IMR-90 (cell line): Measurements from ENCODE around the gene RPL18. TPM values are rescaled to one million over a fixed set of nuclear protein-coding genes. Genes with fewer than 3 reads are reported as not detected.

Experiments used
- ATAC-seq: fragments of 200-7000 bp; cut with Tn5 transposase; 2 replicates; pipeline ENCODE4 v1.9.1; 2020; ENCODE audit warnings: low read depth, mild to moderate bottlenecking, moderate library complexity
- BruUV-seq: library from RNA; stranded (reverse); fragments of 400-500 nt; replicated peaks from 2 replicates; lab custom pipeline; 2021; lab: Mats Ljungman, UMichigan
- CTCF ChIA-PET: fragments of 300-600 bp; formaldehyde crosslinking; extraction: SDS; loops from one replicate; lab custom pipeline; 2021; ENCODE audit warnings: antibody characterized with exemption; lab: Yijun Ruan, JAX
- POLR2A ChIA-PET: fragments of 300-600 bp; sonication (Branson Sonifier 250); formaldehyde crosslinking; loops from one replicate; lab custom pipeline; 2022; ENCODE audit warnings: antibody characterized with exemption; ENCODE audit not compliant: unreplicated experiment; lab: Charles Lee
- DNase-seq: peaks from one replicate; pipeline ENCODE4 v3.0.0; 2013
- H2AFZ ChIP-seq: replicated peaks from 2 replicates; pipeline ENCODE3; 2013; ENCODE audit warnings: low read length, mild to moderate bottlenecking; ENCODE audit not compliant: poor library complexity
- H2AK5ac ChIP-seq: 2 replicates; pipeline ENCODE4 v1.6.1; 2013; ENCODE audit warnings: low read depth, low read length, inconsistent platforms
- H2AK9ac ChIP-seq: replicated peaks from 2 replicates; pipeline ENCODE3; 2013; ENCODE audit warnings: mild to moderate bottlenecking, low read depth, low read length, moderate library complexity; ENCODE audit not compliant: poor library complexity
- H2BK120ac ChIP-seq: 2 replicates; pipeline ENCODE4 v1.6.1; 2013; ENCODE audit warnings: low read depth, low read length, inconsistent platforms
- H2BK15ac ChIP-seq: 3 replicates; pipeline ENCODE4 v1.6.1; 2013; ENCODE audit warnings: low read depth, low read length, inconsistent platforms
- H2BK20ac ChIP-seq: 2 replicates; pipeline ENCODE4 v1.6.1; 2013; ENCODE audit warnings: low read depth, mild to moderate bottlenecking, inconsistent platforms, low read length, moderate library complexity
- H2BK5ac ChIP-seq: 2 replicates; pipeline ENCODE4 v1.6.1; 2013; ENCODE audit warnings: mild to moderate bottlenecking, low read depth, low read length, inconsistent platforms; ENCODE audit not compliant: poor library complexity, severe bottlenecking
- H3K14ac ChIP-seq: replicated peaks from 2 replicates; pipeline ENCODE4 v1.6.1; 2013; ENCODE audit warnings: low read depth, low read length, inconsistent platforms
- H3K18ac ChIP-seq: 2 replicates; pipeline ENCODE4 v1.6.1; 2013; ENCODE audit warnings: low read depth, low read length, control low read depth
- H3K23ac ChIP-seq: 2 replicates; pipeline ENCODE4 v1.6.1; 2013; ENCODE audit warnings: low read depth, low read length, inconsistent platforms
- H3K27ac ChIP-seq: 2 replicates; pipeline ENCODE4 v1.5.1; 2013; ENCODE audit warnings: mild to moderate bottlenecking, control low read depth, low read length; ENCODE audit not compliant: insufficient read depth
- H3K27me3 ChIP-seq: 2 replicates; pipeline ENCODE4 v1.6.1; 2013; ENCODE audit warnings: low read length; ENCODE audit not compliant: control insufficient read depth, insufficient read depth
- H3K36me3 ChIP-seq: 2 replicates; pipeline ENCODE4 v1.6.1; 2013; ENCODE audit warnings: low read length, mixed read lengths; ENCODE audit not compliant: control insufficient read depth, insufficient read depth
- H3K4ac ChIP-seq: 2 replicates; pipeline ENCODE4 v1.6.1; 2013; ENCODE audit warnings: low read depth, low read length, inconsistent platforms
- H3K4me1 ChIP-seq: 2 replicates; pipeline ENCODE4 v1.6.1; 2013; ENCODE audit warnings: low read length, mixed read lengths; ENCODE audit not compliant: control insufficient read depth, insufficient read depth
- H3K4me2 ChIP-seq: 2 replicates; pipeline ENCODE4 v1.6.1; 2013; ENCODE audit warnings: low read depth, mild to moderate bottlenecking, control low read depth, low read length, moderate library complexity
- H3K4me3 ChIP-seq: 2 replicates; pipeline ENCODE4 v1.5.1; 2013; ENCODE audit warnings: low read depth, mild to moderate bottlenecking, control low read depth, low read length, moderate library complexity; ENCODE audit not compliant: insufficient read depth
- H3K56ac ChIP-seq: 2 replicates; pipeline ENCODE4 v1.6.1; 2013; ENCODE audit warnings: low read length, inconsistent platforms; ENCODE audit not compliant: insufficient read depth; ENCODE audit errors: extremely low read depth
- H3K79me1 ChIP-seq, 2 experiments: 2 replicates each; pipeline ENCODE4 v1.6.1; 2013; ENCODE audit warnings: low read length in 2 of 2, inconsistent platforms in 1 of 2, low read depth in 1 of 2
- H3K9ac ChIP-seq: 2 replicates; pipeline ENCODE4 v1.6.1; 2013; ENCODE audit warnings: low read depth, low read length, control low read depth
- H3K9me1 ChIP-seq: 2 replicates; pipeline ENCODE4 v1.6.1; 2013; ENCODE audit warnings: low read length, inconsistent platforms; ENCODE audit not compliant: insufficient read depth
- H3K9me3 ChIP-seq: 2 replicates; pipeline ENCODE4 v1.6.1; 2013; ENCODE audit warnings: low read length; ENCODE audit not compliant: control insufficient read depth, insufficient read depth
- H4K20me1 ChIP-seq: 2 replicates; pipeline ENCODE4 v1.6.1; 2013; ENCODE audit warnings: low read length, inconsistent platforms; ENCODE audit not compliant: insufficient read depth
- H4K5ac ChIP-seq: 2 replicates; pipeline ENCODE4 v1.6.1; 2013; ENCODE audit warnings: mild to moderate bottlenecking, low read depth, low read length, control low read depth
- H4K8ac ChIP-seq, 2 experiments: 2 replicates each; pipeline ENCODE4 v1.6.1; 2013; ENCODE audit warnings: low read depth in 2 of 2, low read length in 2 of 2, control low read depth in 1 of 2, inconsistent platforms in 1 of 2
- H4K91ac ChIP-seq: 2 replicates; pipeline ENCODE4 v1.6.1; 2013; ENCODE audit warnings: low read depth, low read length, inconsistent platforms; ENCODE audit not compliant: insufficient read depth
- BHLHE40 ChIP-seq: fragments of 150-350 bp; IDR thresholded peaks from 2 replicates; pipeline ENCODE4 v1.6.1; 2016; ENCODE audit warnings: mild to moderate bottlenecking, low read depth, low read length
- CHD1 ChIP-seq: IDR thresholded peaks from 2 replicates; pipeline ENCODE4 v1.6.1; 2012; ENCODE audit warnings: low read depth, low read length, improper control_type of control experiment
- CTCF ChIP-seq: conservative IDR thresholded peaks from 2 replicates; pipeline ENCODE4 v1.5.1; 2012; ENCODE audit warnings: mild to moderate bottlenecking, low read depth, low read length, improper control_type of control experiment
- FOS ChIP-seq: fragments of 150-350 bp; IDR thresholded peaks from 2 replicates; pipeline ENCODE4 v1.6.1; 2016; ENCODE audit warnings: low read depth, low read length
- MAFK ChIP-seq: IDR thresholded peaks from 2 replicates; pipeline ENCODE4 v1.6.1; 2012; ENCODE audit warnings: low read depth, low read length, improper control_type of control experiment
- MAZ ChIP-seq: IDR thresholded peaks from 2 replicates; pipeline ENCODE4 v1.6.1; 2012; ENCODE audit warnings: low read depth, mild to moderate bottlenecking, low read length, improper control_type of control experiment, moderate library complexity, borderline replicate concordance
- MXI1 ChIP-seq: IDR thresholded peaks from 2 replicates; pipeline ENCODE4 v1.6.1; 2012; ENCODE audit warnings: low read depth, mild to moderate bottlenecking, low read length, moderate library complexity, borderline replicate concordance
- NFE2L2 ChIP-seq: fragments of 150-350 bp; IDR thresholded peaks from 2 replicates; pipeline ENCODE4 v1.6.1; 2016; ENCODE audit warnings: low read depth, mild to moderate bottlenecking, low read length
- POLR2A ChIP-seq: IDR thresholded peaks from 2 replicates; pipeline ENCODE4 v1.6.1; 2012; ENCODE audit warnings: mild to moderate bottlenecking, low read depth, low read length
- RAD21 ChIP-seq: IDR thresholded peaks from 2 replicates; pipeline ENCODE4 v1.6.1; 2012; ENCODE audit warnings: low read length, improper control_type of control experiment
- RCOR1 ChIP-seq: IDR thresholded peaks from 2 replicates; pipeline ENCODE4 v1.6.1; 2012; ENCODE audit warnings: mild to moderate bottlenecking, low read length, improper control_type of control experiment; ENCODE audit not compliant: insufficient replicate concordance
- RFX5 ChIP-seq: IDR thresholded peaks from 2 replicates; pipeline ENCODE4 v1.8.0; 2012; ENCODE audit warnings: low read depth, mild to moderate bottlenecking, low read length, moderate library complexity
- WGBS, 2 experiments: methylation state at CpG; one replicate each; pipeline versions ENCODE4 v1.1.5 to v1.1.7; 2013; ENCODE audit warnings: missing lambda C conversion rate in 2 of 2; ENCODE audit not compliant: insufficient read length in 1 of 2; ENCODE audit errors: extremely low coverage in 2 of 2; 5-methylcytosine and 5-hydroxymethylcytosine counted together
- dilution Hi-C: fragments of 300-500 bp; cut with HindIII; formaldehyde crosslinking; loops from one replicate; pipeline ENCODE4 v1.14.3; 2018; ENCODE audit warnings: low sequenced_read_pairs; ENCODE audit not compliant: unreplicated experiment
- in situ Hi-C: fragments of 300-500 bp; cut with MboI; formaldehyde crosslinking; loops from 3 replicates; pipeline ENCODE4 v1.14.3; 2019; ENCODE audit warnings: low sequenced_read_pairs, inconsistent platforms, mixed read lengths
- intact Hi-C: fragments of 100-400 bp; cut with micrococcal nuclease; formaldehyde crosslinking; loops from 2 replicates; pipeline ENCODE4 v1.10.0; 2022
- polyA plus RNA-seq, 3 experiments: library from polyadenylated mRNA; depleted of rRNA; stranded (reverse); fragments of >200 nt; gene quantifications; 2 replicates each; pipeline ENCODE4 v1.2.3, GENCODE V29; 2012; ENCODE audit warnings: low replicate concordance in 1 of 3
- total RNA-seq: library from RNA; depleted of rRNA; stranded (reverse); fragments of >200 nt; gene quantifications from 2 replicates; pipeline ENCODE4 v1.2.3, GENCODE V29; 2012
- TF ChIP-seq, protein P1 (sequence below): fragments of 150-350 bp; IDR thresholded peaks from 2 replicates; pipeline ENCODE4 v1.6.1; 2016; ENCODE audit warnings: low read depth, mild to moderate bottlenecking, low read length, moderate library complexity, borderline replicate concordance

Gene RPL18
- total and polyA plus RNA-seq, 2 of the 4 experiments (the other 2 are of a cell fraction), result 1,909 to 2,254 TPM

GRCh38 chr19:48571378-48572162 lies 47.4 kb downstream of the RPL18 start:
- H3K4ac ChIP-seq, result no peak overlapping the region
- no peak overlapping the region for H3K56ac ChIP-seq
- dilution Hi-C loops, result no loop called here

More at GRCh38 chr19:48571378-48572162, 47.4 kb downstream of the RPL18 start:
- H4K5ac ChIP-seq, result no peak overlapping the region
- H2BK15ac ChIP-seq, result no peak overlapping the region
- CTCF ChIA-PET, result interaction anchor here (0.7 kb wide), 1 partner anchor 148 kb away, joined by 3 read pairs; no protein-coding TSS in a partner anchor
- no CpG with 5 or more reads among the region's 5 CpGs for WGBS, 2 experiments
- no peak for TF ChIP-seq CHD1
- no peak for TF ChIP-seq RCOR1
- TF ChIP-seq RAD21, result no peak
- no peak for TF ChIP-seq MAZ
- no peak for TF ChIP-seq POLR2A
- TF ChIP-seq MAFK, result no peak
- TF ChIP-seq FOS, result no peak
- TF ChIP-seq, protein P1, sequence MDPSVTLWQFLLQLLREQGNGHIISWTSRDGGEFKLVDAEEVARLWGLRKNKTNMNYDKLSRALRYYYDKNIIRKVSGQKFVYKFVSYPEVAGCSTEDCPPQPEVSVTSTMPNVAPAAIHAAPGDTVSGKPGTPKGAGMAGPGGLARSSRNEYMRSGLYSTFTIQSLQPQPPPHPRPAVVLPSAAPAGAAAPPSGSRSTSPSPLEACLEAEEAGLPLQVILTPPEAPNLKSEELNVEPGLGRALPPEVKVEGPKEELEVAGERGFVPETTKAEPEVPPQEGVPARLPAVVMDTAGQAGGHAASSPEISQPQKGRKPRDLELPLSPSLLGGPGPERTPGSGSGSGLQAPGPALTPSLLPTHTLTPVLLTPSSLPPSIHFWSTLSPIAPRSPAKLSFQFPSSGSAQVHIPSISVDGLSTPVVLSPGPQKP, result no peak
- no peak for TF ChIP-seq BHLHE40
- TF ChIP-seq CTCF, result no peak
- TF ChIP-seq MXI1, result no peak
- no peak for TF ChIP-seq NFE2L2
- TF ChIP-seq RFX5, result no peak
- no peak overlapping the region for H3K27ac ChIP-seq
- H3K4me3 ChIP-seq, result no peak overlapping the region
- no peak overlapping the region for H3K4me2 ChIP-seq
- H2BK5ac ChIP-seq, result no peak overlapping the region
- H3K9me3 ChIP-seq, result no peaks in the 10 kb centered on the region
- no peak overlapping the region for H3K14ac ChIP-seq
- no peak overlapping the region for H2AFZ ChIP-seq
- H3K9me1 ChIP-seq, result no peaks in the 10 kb centered on the region
- in situ Hi-C loops, result no loop called here
- no peaks in the 10 kb centered on the region for H4K20me1 ChIP-seq
- no peaks in the 10 kb centered on the region for H3K36me3 ChIP-seq
- H3K18ac ChIP-seq, result no peak overlapping the region
- no peak overlapping the region for H4K91ac ChIP-seq
- intact Hi-C loops, result no loop called here
- no TSS peak for BruUV-seq
- H3K23ac ChIP-seq, result no peak overlapping the region
- no peak overlapping the region for H3K9ac ChIP-seq
- no peaks in the 10 kb centered on the region for H3K27me3 ChIP-seq
- no peak for DNase-seq
- POLR2A ChIA-PET, result no interaction called here
- no peaks in the 10 kb centered on the region for H3K79me1 ChIP-seq
- H2BK20ac ChIP-seq, result no peak overlapping the region
- no peak overlapping the region for H2AK9ac ChIP-seq
- no peak overlapping the region for H2BK120ac ChIP-seq
- ATAC-seq, result no peak
- no peak overlapping the region for H2AK5ac ChIP-seq
- H3K4me1 ChIP-seq, result peaks cover 3% of the 10 kb centered on the region; the same call in 1 of the 2 replicates
- H4K8ac ChIP-seq, result no peak overlapping the region
